Kidney glomerular epithelial cell (primary cell): ENCODE measurements around the gene IL17RE.
"Not testable (repeated sequence)": the region's sequence is repeated elsewhere in the genome, so short reads cannot be mapped to it uniquely, and the experiment has no call there.

Source experiments
- DNase-seq: peaks from one replicate; lab custom pipeline; 2025; lab: John Stamatoyannopoulos, UW

The IL17RE gene

DNA sequence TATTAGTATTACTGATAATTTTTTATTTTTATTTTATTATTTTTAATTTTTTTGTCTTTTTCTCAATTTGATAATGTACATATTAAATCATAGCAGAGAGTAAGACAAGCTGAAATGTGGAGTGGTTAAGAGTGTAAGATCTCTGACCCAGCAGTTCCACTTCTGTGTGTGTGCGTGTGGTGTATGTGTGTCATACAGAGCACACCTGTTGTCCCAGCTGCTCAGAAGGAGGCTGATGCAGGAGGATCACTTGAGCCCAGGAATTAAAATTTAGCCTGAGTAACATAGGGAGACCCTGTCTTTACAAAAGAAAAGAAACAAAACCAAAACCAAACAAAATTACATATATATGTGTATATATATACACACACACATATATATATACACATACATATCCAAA lies 21.2 kb upstream of the IL17RE start:
- DNase-seq = no peak

DNA sequence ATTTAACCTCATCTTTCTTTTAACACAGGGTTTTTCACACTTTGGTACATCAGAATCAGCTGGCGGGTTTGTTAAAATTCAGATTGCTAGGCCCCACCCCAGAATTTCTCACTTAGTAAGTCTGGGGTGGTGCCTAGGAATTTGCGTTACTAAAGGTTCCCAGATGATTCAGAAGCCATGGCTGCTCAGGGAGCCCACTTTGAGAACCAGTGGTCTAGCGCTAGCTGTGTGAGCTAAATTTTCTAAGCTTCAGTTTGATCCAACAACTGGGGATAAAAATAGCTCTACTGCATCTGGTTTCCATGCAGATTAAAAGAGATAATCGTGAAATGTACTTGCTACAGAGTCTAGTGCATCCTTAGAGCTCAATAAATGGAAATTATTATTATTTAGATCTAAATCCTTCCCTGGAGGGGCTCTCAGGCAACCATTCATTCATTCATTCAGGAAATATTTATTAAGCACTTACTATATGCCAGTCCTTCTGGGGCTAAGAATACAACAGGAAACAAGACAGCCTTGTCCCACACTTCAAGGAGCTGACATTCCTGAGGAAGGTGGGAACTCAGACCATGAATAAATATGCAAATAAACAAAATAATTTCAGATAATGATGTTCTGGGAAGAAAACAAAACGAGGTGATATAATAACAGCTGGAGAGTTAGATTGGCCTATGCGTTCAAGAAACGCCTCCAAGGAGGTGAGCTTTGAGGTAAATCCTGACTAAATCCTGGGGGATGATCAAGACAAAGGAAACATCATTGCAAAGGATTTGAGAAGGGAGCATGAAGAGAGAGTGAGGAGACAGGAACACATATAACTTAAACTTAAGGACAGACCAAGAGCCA lies 18.7 kb upstream of the IL17RE start:
- no peak for DNase-seq

DNA sequence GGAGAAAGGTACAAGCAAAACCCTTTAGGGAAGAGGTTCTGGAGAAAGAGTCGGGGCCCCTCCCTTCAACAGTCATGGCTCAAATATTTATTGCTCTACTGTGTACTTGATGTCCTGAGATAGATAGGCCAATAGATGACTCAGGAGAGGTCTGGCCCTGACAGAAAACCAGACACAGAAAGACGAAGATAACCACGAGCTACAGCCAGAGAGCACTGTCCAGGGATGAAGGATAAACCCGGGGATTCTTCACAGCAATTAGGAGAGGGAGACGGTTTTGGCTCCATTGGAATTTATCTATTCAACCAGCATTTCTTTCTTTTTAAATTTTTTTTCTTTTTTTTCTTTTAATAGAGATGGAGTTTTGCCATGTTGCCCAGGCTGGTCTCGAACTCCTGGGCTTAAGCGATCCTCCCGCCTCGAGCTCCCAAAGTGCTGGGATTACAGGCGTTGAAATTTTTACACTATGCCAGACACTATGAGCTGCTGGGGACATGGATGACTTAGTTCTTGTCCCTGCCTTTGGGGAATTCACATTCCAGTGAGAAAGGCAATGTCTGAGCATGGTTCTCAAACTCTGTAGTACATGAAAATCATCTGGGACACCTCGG lies 18.0 kb upstream of the IL17RE start:
- peak; percentile 77 for DNase-seq

DNA sequence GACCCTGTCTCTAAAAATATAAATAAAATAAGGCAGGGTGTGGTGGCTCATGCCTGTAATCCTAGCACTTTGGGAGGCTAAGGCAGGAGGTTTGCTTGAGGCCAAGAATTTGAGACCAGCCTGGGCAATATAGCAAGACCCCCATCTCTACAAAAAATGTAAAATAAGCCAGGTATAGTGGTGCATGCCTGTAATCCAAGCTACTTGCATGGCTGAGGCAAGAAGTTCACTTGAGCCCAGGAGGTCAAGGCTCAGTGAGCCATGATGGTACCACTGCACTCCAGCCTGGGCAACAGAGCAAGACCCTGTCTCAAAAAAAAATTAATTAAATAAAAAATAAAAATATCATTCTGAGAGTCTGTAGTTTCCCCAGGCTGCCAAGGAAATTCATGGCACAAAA lies 16.3 kb upstream of the IL17RE start:
- DNase-seq = no peak

DNA sequence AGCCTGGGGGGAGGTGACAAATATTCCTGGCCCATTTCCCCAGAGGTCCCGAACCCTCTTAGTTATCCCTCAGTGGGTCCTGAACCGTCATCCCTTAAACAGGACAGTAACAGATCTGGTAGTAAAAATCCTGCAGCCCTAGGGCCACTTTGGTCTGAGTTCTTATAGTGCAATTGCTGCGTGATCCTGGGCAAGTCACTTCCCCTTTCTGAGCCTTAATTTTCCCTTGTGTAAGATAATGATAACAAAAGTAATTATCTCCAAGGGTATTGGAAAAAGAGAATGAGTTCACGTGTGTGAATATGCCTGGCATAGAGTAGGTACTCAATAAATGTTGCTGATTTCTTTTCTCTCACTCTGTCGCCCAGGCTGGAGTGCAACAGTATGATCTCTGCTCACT lies 15.2 kb upstream of the IL17RE start:
- no peak for DNase-seq

DNA sequence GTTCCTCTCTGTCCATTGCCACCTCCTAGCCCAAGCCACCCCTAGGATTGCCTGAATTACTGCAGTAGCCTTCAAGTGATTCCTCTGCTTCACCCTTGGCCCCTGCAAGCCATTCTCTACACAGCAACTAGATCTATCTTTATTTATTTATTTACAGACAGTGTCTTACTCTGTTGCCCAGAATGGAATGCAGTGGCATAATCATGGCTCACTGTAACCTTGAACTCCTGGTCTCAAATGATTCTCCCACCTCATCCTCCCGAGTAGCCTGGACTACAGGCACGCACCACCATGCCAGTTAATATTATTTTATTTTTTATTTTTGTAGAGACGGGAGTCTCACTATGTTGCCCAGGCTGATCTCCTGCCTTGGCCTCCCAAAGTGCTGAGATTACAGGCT lies 14.1 kb upstream of the IL17RE start:
- DNase-seq = no peak

DNA sequence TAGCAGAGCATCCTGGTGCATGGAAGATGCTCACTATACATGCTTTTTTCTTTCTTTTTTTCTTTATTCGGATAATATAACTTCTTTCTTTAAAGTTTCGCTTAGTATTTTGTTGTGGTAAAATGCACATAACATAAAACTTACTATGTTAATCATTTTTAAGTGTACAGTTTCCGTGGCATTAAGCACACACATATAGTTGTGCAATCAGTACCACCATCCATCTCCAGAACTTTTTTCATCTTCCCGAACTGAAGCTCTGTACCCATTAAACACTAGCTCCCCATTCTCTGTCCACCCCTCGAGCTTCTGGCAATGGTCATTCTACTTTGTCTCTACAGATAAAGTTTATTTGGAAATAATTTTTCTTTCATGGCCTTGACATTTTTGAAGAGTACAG lies 13.2 kb upstream of the IL17RE start:
- DNase-seq = no peak

DNA sequence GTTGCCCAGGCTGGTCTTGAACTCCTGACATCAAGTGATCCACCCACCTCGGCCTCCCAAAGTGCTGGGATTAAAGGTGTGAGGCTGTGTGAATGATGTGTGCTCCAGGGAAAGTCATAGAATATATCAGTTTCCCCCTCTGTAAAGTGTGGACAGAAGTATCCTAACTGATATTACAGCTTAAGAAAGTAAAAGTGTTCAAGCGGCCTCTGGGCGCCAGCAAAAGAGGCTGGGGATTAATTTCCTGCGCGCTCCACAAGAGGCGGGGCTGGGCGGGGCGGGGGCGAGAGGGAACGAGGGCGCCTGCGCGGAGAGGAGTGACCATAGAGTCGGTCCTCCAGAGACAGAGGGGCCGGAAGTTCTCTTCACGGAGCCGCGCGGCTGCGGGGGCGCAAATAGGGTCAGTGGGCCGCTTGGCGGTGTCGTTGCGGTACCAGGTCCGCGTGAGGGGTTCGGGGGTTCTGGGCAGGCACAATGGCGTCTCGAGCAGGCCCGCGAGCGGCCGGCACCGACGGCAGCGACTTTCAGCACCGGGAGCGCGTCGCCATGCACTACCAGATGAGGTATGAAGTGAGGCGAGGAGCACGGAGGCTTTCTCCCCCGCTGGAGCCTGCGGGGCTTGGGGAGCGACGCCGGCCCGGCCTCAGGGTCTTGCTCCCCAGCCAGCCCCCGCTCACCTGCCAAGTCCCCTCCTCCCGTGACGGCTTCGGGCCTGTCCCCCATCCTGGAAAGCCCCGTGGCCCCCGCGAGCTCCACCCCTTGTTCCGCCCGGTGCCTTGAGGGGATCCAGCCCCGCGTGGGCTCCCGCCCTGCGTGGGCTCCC lies 12.2 kb upstream of the IL17RE start, which contains the start of gene JAGN1:
Gene JAGN1, plus strand, starts transcription at position 362 of the 823 bp plus-strand sequence. Its CDS starts 113 bp downstream, at position 475.
- DNase-seq = peak; percentile 62

DNA sequence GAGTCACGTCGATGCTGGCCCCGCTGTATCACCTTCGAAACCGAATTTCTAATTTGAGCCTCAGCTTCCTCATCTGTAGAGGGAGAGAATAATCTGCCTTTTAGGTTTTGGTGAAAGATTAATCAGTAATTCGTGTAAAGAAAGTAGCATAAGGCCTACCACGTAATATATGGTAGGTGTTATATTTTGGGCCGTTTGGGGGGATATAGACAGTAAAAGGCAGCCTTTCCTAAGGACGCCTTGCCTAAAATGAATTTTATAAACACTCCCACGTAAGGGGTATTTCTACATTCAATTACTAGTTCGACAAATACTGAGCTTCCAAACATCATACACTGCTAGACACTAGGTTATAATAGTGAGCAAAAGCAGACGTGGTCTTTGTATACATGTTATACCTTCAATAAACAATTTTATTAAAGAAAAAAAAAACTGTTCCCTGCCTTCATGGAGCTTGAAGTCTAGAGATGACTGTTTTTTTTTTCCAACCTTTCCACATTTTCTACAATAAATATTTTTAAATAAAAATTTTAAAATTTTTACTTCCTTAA lies 11.5 kb upstream of the IL17RE start:
- no peak for DNase-seq

DNA sequence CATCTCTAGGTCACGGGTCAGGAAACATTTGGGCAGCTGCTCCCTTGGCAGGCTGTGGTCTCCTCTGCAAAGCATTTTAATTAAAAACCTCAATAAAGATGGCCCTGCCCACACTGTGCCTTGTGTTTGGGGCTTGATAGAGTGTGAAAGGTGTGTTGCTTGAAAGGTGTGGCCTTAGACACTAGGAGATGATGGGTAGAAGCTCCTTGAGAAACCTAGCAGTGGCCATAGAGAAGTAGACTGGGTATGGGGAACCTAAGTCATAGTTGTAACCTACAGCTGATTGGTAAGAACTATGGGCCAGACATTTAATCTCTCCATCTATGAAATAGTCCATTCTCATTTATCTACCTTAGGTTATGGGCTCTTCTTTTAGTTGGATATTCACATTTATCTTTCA lies 8.9 kb upstream of the IL17RE start:
- no peak for DNase-seq

DNA sequence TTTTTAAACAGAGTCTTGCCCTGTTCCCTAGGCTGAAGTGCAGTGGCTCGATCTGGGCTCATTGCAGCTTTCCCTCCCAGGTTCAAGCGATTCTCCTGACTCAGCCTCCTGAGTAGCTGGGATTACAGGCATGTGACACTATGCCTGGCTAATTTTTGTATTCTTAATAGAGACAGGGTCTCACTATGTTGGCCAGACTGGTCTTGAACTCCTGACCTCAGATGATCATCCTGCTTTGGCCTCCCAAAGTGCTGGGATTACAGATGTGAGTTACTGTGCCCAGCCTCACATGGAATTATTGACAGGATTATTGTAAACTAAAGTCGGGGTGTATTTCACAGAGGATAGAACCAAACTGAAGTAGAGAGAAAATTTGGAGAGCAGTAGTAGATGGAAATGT lies 6.9 kb upstream of the IL17RE start:
- DNase-seq = not testable (repeated sequence)

DNA sequence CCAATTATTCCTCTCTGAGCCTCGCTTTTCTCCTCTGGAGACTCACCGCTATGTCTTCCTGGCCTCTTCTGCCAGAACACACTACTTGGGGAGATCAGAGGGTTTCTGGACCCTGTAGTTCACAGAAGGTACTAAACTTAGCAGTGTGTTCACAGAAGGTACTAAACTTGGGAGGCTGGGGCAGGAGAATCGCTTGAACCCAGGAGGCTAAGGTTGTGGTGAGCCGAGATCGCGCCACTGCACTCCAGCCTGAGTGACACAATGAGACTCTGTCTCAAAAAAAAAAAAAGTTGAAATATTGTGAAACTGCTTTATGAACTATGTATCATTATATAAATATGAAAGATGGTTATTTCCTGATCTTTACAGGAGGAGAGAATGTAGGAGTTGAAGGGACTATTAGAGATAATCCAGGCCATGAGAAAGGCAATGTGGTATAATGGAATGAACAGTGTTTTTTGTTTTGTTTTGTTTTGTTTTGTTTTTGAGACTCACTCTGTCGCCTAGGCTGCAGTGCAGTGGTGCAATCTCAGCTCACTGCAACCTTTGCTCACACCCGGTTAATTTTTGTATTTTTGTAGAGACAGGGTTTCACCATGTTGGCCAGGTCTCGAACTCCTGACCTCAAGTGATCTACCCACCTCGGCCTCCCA lies 5.8 kb upstream of the IL17RE start:
- not testable (repeated sequence) for DNase-seq

DNA sequence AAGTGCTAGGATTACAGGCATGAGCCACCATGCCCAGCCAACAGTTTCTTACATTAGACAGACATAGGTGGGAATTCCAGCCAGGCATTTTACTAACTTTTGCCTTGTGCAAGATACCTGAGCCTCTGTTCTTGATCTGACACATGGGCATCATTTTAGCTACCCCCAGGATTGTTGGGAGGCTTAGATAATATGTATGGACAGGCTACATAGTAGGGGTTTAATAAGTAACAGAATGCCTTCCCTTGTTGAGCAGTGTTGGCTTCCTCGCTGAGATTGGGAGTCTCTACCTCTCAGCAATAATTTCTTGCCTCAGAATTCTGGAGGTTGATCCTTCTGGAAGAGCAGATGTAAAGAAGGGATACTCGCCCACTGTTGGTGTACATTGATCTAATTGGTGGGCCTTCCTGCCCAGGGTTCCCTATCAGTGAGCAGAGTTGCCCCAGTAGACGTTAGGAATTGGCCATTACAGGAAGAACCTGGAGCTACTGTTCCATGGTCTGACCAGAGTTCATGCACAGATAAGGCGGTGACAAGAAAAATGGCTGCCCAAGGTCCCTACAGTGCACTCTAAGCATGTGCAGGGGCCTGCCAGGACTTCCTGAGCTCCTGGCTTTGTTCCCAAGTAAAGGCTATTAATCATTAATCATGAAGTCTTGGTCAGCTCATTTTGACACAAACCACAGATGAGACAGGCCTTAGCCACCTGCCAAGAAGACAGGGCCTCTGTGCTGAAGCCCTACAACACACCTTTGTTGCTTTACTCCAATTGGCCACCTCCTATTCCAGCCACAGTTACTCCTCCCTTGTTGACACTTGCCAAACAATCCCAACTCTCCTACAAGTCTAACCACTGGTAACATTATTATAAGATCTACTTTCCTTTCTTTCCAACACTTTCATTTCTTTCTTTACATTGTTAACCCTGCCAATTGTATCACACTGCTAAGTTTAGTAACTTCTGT lies 5.0 kb upstream of the IL17RE start:
- DNase-seq = peak; percentile 91

DNA sequence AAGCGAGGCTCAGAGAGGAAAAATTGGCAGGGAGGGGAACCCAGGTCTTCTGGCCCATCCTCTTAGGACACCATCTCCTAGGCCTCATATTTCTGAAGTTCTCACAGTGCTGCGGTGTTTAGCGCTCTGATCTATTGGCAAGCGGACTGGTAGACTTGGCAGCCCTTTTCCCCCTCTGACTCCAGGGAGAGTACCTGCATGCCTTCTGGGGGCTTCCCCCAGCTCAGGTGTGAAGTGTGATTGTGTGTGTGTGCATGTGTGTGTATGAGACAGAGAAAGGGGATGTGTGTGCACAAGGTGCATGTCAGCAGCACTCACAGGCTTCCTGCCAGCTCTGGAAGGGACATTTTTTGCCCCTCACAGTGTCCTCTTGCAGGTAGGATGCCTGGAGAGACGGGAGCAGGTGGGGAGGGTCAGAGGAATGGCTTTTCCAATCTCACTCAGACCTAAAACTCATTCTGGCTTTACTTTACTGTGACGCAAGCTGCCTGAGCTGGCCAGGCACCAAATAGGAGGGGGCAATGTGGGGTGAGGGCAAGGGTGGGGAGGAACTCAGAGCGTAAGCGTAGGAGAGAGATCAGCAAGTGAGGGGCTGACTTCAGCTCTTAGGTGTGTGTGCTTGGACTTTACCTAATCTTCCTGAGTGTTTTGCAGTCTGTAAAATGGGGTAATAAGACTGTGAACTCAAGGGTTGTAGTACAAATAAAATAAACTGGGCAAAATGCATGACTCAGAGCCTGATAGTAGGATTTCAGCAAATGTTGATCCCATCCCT lies 4.0 kb upstream of the IL17RE start:
- no peak for DNase-seq

DNA sequence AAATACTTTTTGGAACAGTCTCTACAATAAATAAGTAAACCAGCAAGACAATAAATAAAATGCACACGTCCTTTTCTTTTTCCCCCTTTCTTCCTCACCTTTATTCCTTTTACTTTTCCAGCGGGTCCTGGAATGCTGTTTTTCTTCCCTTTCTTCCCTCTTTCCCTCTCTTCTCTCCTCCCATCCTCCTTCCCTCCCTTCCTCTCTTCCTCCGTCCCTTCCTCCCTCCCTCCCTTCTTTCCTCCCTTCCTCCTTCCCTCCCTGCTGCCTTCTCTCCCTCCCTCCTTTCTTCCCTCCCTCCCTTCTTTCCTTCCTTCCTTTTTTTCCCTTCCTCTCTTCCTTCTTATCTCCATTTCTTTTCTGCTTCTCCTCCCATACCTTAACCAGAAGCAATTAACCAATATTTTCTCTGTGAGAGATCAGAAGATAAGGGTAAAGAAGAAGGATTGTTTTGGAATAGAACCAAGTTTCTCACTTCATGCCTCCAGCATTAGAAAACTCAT lies 3.3 kb upstream of the IL17RE start:
- DNase-seq = no peak

DNA sequence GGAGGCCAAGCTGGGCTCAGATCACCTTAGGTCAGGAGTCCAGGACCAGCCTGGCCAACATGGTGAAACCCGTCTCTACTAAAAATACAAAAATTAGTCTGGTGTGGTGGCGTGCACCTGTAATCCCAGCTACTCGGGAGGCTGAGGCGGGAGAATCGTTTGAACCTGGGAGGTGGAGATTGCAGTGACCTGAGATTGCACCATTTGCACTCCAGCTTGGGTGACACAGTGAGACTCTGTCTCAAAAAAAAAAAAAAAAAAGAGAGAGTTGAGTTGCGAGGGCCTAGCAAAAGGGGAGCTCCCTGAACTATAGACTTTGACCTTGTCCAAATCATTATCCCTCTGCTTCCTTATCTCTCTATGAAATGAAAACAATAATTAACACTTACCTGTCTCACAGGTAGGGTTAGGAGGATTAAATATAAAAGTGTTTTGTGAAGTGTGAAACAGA lies 1.7 kb upstream of the IL17RE start:
- not testable (repeated sequence) for DNase-seq

DNA sequence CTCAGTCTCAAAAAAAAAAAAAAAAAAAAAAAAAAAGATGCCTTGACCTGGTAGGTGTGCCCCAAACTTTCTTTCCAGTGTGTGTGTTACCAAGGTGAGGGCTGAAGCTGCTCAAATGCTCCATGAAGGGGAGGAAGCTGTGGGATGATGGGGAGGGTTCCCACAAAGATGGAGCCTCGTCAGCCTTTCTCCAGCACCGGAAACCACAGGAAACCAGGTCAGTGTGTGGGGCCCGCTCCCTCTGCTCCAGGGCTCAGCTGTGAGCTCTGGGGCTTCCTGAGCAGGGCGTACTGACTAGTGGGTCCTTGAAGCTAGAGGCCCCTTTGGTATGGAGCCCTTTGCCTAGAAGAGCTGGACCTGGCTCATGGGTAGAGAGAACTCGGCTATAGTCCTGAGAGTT lies 681 bp upstream of the IL17RE start:
- no peak for DNase-seq

DNA sequence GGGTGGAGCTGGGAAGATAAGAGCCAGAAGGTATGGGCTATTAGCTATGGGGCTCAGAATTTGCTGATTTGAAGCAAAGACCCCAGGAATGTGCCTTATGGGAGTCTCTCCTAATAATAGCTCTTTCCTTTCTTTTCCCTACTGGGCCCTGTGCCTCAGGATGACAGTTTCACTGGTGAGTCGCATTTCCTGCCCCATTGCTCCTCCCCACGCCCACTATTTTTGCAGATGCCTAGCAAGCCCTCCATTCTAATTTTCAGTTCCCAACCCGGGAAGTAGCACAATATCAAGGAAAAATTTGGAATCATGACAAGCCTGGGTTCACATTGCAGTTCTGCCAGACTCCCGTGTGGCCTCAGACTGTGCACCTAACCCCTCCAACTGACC lies 583 bp downstream of the IL17RE start:
- peak; percentile 17 for DNase-seq

DNA sequence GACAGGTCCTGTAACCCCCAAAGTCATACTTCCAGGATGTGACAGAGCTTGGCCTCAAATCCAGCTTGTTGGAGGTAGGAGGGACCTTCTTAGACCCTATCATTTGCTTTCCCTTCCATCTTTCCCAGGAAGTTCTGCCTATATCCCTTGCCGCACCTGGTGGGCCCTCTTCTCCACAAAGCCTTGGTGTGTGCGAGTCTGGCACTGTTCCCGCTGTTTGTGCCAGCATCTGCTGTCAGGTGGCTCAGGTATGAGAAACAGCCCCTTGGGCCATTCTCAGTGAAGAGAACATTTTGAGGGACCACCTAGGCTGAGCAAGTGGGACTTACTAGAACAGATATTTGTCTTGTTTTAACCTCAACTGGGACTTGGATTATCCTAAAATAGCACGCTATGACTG lies 1.3 kb downstream of the IL17RE start:
- DNase-seq = no peak

DNA sequence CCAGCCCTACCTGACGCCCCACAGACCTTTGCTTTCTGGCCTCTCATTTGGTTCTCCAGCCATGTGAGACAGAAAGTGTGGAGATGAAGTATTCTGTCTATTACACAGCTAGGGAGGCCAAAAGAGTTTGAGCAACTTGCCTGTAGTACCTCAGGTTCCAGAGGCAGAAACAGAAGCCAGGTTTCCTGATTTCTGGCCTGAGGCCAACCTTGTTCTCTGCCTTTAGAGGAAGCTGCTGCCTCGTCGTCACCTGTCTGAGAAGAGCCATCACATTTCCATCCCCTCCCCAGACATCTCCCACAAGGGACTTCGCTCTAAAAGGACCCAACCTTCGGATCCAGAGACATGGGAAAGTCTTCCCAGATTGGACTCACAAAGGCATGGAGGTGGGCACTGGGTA lies 3.8 kb downstream of the IL17RE start:
- no peak for DNase-seq
